ENCODE results near the gene CTCF.

Gene CTCF

DNA sequence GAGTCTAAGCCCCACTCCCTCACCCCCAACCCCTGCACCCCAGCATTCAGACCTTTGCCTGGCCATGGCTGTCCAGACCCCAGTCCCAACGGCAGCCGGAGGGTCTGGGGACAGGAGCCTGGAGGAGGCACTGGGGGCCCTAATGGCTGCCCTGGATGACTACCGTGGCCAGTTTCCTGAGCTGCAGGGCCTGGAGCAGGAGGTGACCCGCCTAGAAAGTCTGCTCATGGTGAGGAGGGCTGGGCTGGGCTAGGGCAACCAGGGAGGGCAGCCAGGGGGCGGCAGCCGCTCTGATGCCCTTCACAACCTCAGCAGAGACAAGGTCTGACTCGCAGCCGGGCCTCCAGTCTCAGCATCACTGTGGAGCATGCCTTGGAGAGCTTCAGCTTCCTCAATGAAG, 19.3 kb upstream of the CTCF start:
- CTCF ChIA-PET, result no interaction called here
- POLR2A ChIA-PET, result interaction anchor here (1.6 kb wide), 1 partner anchor 109 kb away, joined by 4 read pairs; no protein-coding TSS in a partner anchor
- no peak for DNase-seq (ENCODE audit: extremely low spot score)
- TF ChIP-seq CTBP1 (IDR thresholded peaks at IDR 0.05; ENCODE audit: borderline replicate concordance) (no peak), PKNOX1 (IDR thresholded peaks at IDR 0.05) (no peak), SUZ12 (IDR thresholded peaks at IDR 0.05) (no peak), ELF4 (IDR thresholded peaks at IDR 0.05) (no peak), L3MBTL2 (conservative IDR thresholded peaks at IDR 0.05) (no peak), HDGF (IDR thresholded peaks at IDR 0.05; ENCODE audit: borderline replicate concordance) (no peak), FOXM1 (IDR thresholded peaks at IDR 0.05; ENCODE audit: borderline replicate concordance) (no peak)

DNA sequence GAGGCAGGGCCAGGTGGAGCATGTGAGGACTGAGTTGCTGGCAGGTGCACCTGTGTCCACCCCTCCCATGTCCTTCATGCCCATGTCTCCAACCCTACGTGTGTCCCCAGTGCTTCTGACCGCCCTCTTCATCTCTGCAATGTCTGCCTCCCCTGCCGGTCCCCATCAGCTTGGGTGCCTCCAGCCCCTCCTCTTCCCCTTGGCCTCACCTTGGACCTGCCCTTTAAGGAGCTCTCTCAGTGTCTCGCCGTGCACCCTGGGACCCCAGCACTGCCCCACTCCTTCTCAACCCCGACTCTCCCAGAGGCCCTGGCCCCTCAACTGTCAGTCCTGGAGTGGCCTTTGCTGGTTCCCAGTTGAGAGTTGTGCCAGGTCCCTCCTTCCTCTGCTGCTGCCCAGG, 18.7 kb upstream of the CTCF start:
- CTCF ChIA-PET, result interaction anchor here (2.2 kb wide), 1 partner anchor 23 kb away, joined by 14 read pairs; no protein-coding TSS in a partner anchor
- no peak for DNase-seq (ENCODE audit: extremely low spot score)
- TF ChIP-seq ARNT (IDR thresholded peaks at IDR 0.05), result no peak
- POLR2A ChIA-PET, result interaction anchor here (1.6 to 2.3 kb wide), 3 partner anchors 19 to 117 kb away, joined by 4 to 9 read pairs (median 5); partner anchors contain the start of genes ACD and CTCF

DNA sequence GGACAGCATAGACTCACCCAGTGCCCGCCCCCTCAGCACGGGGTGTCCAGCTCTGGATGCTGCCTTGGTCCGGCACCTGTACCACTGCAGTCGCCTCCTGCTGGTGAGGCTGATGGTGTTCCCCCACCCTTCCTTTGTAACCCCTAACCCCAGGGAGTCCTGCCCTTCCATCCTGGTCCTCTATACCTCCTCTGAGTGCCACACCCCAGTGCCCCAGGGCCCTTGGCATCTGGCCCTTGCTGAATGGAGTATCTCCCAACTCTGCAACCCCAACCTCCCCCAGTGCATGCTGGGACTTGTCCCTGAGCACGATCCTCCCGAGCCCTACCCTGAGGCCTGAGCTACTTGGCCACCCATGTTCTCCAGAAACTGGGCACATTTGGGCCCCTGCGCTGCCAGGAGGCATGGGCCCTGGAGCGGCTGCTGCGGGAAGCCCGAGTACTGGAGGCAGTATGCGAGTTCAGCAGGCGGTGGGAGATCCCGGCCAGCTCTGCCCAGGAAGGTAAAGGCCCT, 17.9 kb upstream of the CTCF start:
- no peak for DNase-seq (ENCODE audit: extremely low spot score)
- CTCF ChIA-PET, result interaction anchor here (2.2 kb wide), 1 partner anchor 23 kb away, joined by 14 read pairs; no protein-coding TSS in a partner anchor
- no peak for TF ChIP-seq NFRKB (IDR thresholded peaks at IDR 0.05)
- POLR2A ChIA-PET, result interaction anchor here (0.6 to 2.3 kb wide), 5 partner anchors 15 to 116 kb away, joined by 3 to 9 read pairs (median 4); partner anchors contain the start of genes ACD and CTCF

- POLR2A ChIA-PET, result interaction anchor here (0.6 to 2.3 kb wide), 5 partner anchors 16 to 115 kb away, joined by 3 to 9 read pairs (median 4); partner anchors contain the start of genes ACD and CTCF
- TF ChIP-seq BHLHE40 (IDR thresholded peaks at IDR 0.05; ENCODE audit: borderline replicate concordance) (no peak), LEF1 (IDR thresholded peaks at IDR 0.05; ENCODE audit: borderline replicate concordance) (no peak), FOXA1 (IDR thresholded peaks at IDR 0.05) (no peak), ARNT (IDR thresholded peaks at IDR 0.05) (no peak), L3MBTL2 (conservative IDR thresholded peaks at IDR 0.05) (no peak), TARDBP (IDR thresholded peaks at IDR 0.05) (no peak)
- CTCF ChIA-PET, result interaction anchor here (0.5 to 2.2 kb wide), 2 partner anchors 24 to 31 kb away, joined by 3 to 14 read pairs; no protein-coding TSS in a partner anchor
- DNase-seq (ENCODE audit: extremely low spot score), result no peak
These were observed 17.3 kb upstream of the CTCF start for GRCh38 chr16:67544844-67545664.

DNA sequence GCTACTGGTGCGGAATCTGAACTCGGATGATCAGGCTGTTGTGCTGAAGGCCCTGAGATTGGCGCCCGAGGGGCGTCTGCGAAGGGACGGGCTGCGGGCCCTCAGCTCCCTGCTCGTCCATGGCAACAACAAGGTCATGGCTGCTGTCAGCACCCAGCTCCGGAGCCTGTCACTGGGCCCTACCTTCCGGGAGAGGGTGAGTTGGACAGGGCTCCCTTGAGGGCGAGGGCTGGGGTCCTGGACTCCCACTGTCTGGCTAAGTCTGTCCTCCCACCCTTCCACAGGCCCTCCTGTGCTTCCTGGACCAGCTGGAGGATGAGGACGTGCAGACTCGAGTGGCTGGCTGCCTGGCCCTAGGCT, 16.7 kb upstream of the CTCF start:
- CTCF ChIA-PET, result interaction anchor here (0.5 to 2.2 kb wide), 2 partner anchors 25 to 31 kb away, joined by 3 to 14 read pairs; no protein-coding TSS in a partner anchor
- POLR2A ChIA-PET, result interaction anchor here (0.8 to 2.3 kb wide), 4 partner anchors 17 to 114 kb away, joined by 3 to 9 read pairs (median 4); partner anchors contain the start of genes ACD and CTCF
- no peak for DNase-seq (ENCODE audit: extremely low spot score)
- TF ChIP-seq TARDBP (IDR thresholded peaks at IDR 0.05) (no peak), FOXK2 (IDR thresholded peaks at IDR 0.05) (no peak), FOXA1 (IDR thresholded peaks at IDR 0.05) (no peak), SUZ12 (IDR thresholded peaks at IDR 0.05) (no peak), NFRKB (IDR thresholded peaks at IDR 0.05) (no peak), ARNT (IDR thresholded peaks at IDR 0.05) (no peak), CTBP1 (IDR thresholded peaks at IDR 0.05; ENCODE audit: borderline replicate concordance) (no peak)

DNA sequence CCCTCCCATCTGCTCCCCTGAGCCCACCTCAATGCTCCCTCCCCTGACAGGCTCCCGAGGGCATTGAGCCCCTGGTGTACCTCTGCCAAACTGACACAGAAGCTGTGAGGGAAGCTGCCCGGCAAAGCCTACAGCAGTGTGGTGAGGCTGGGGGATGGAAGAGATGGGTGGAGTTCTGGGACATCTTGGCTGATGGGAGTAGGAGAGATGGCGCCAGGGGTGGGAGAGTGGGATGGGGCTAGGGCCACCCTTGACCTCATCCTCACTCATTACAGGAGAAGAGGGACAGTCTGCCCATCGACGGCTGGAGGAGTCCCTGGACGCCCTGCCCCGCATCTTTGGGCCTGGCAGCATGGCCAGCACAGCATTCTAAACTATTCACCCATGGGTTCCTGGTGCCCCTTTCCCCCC, 16.2 kb upstream of the CTCF start:
- no peak for DNase-seq (ENCODE audit: extremely low spot score)
- TF ChIP-seq ELF4 (IDR thresholded peaks at IDR 0.05) (no peak), L3MBTL2 (conservative IDR thresholded peaks at IDR 0.05) (no peak), BHLHE40 (IDR thresholded peaks at IDR 0.05; ENCODE audit: borderline replicate concordance) (no peak), ZNF384 (IDR thresholded peaks at IDR 0.05) (no peak), TARDBP (IDR thresholded peaks at IDR 0.05) (no peak), SUZ12 (IDR thresholded peaks at IDR 0.05) (no peak), FOXA1 (IDR thresholded peaks at IDR 0.05) (no peak), PKNOX1 (IDR thresholded peaks at IDR 0.05) (no peak), FOXM1 (IDR thresholded peaks at IDR 0.05; ENCODE audit: borderline replicate concordance) (no peak)
- POLR2A ChIA-PET, result interaction anchor here (0.8 kb wide), 1 partner anchor 114 kb away, joined by 3 read pairs; the partner anchor contains the start of gene ACD
- CTCF ChIA-PET, result interaction anchor here (1.1 to 1.8 kb wide), 4 partner anchors 16 to 114 kb away, joined by 3 to 22 read pairs (median 8); partner anchors contain the start of genes ACD, CTCF and PARD6A

DNA sequence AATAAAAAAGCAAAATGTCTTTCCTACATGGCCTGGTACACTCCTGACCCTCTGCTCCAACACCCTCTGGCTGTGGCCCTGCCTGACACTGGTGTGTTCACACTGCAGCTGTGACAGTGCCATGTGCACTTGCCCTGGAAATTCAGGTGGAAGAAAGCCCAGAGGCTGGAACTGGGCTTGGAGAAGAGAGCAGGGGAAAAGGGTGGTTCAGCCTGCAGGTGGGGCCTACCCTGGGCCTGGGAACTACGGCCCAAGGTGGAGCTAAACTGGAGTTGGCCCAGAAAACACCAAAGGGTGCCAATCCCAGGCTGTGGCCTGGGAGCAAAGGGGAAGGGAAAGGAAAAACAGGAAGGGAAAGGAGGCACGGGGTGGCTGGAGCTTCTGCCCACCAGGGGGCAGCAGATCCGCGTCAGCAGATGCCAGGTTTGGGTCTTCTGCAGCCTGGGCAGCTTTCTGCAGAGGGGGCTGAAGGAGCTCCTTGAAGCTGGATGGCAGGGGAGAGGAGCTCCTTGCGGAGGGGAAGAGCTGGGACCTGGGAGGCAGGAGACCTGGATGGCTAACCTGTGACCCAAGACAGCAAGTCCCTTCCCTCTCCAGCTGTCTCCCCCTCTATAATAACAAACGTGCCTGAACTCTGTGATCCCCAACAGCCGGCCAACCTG, 15.4 kb upstream of the CTCF start:
- ChIA-PET POLR2A (interaction anchor here (1.0 to 2.0 kb wide), 5 partner anchors 12 to 99 kb away, joined by 3 to 8 read pairs (median 3); partner anchors contain the start of genes CARMIL2 and CTCF), CTCF (interaction anchor here (0.6 to 2.2 kb wide), 21 partner anchors 12 to 196 kb away, joined by 3 to 35 read pairs (median 5); partner anchors contain the start of genes ACD, C16orf86, CARMIL2 and CTCF)
- DNase-seq (ENCODE audit: extremely low spot score), result peak; percentile 87
- no peak for TF ChIP-seq FOXA1 (IDR thresholded peaks at IDR 0.05)
- TF ChIP-seq PKNOX1 (IDR thresholded peaks at IDR 0.05), result no peak
- no peak for TF ChIP-seq L3MBTL2 (conservative IDR thresholded peaks at IDR 0.05)
- TF ChIP-seq SP1 (IDR thresholded peaks at IDR 0.05), result no peak
- no peak for TF ChIP-seq NFRKB (IDR thresholded peaks at IDR 0.05)
- no peak for TF ChIP-seq ELF4 (IDR thresholded peaks at IDR 0.05)
- no peak for TF ChIP-seq CTBP1 (IDR thresholded peaks at IDR 0.05; ENCODE audit: borderline replicate concordance)
- TF ChIP-seq FOXK2 (IDR thresholded peaks at IDR 0.05), result no peak
- TF ChIP-seq ARNT (IDR thresholded peaks at IDR 0.05), result no peak
- no peak for TF ChIP-seq ZNF384 (IDR thresholded peaks at IDR 0.05)
